ENCODE measurements around the gene ZNF516.

Gene ZNF516

GRCh38 chr18:76522122-76522503 is 27.1 kb upstream of the ZNF516 start:
- no peak for ATAC-seq
- TF ChIP-seq ZNF8 (CRISPR knock-in tag; IDR thresholded peaks at IDR 0.05) (no peak), ISL1 (CRISPR knock-in tag; IDR thresholded peaks at IDR 0.05) (no peak), ZNF565 (CRISPR knock-in tag; conservative IDR thresholded peaks at IDR 0.05; ENCODE audit: low read depth) (no peak), ZFP30 (CRISPR knock-in tag; IDR thresholded peaks at IDR 0.05) (no peak), OSR1 (CRISPR knock-in tag; IDR thresholded peaks at IDR 0.05) (no peak), RARB (CRISPR knock-in tag; IDR thresholded peaks at IDR 0.05) (no peak), CSDC2 (CRISPR knock-in tag; IDR thresholded peaks at IDR 0.05) (no peak), ZC3H10 (CRISPR knock-in tag; IDR thresholded peaks at IDR 0.05) (no peak), ZNF70 (CRISPR knock-in tag; IDR thresholded peaks at IDR 0.05) (no peak), GLIS3 (CRISPR knock-in tag; IDR thresholded peaks at IDR 0.05) (no peak), BACH2 (CRISPR knock-in tag; IDR thresholded peaks at IDR 0.05; ENCODE audit: borderline replicate concordance) (no peak), TOX (CRISPR knock-in tag; IDR thresholded peaks at IDR 0.05; ENCODE audit: borderline replicate concordance) (no peak), SNAI2 (CRISPR knock-in tag; IDR thresholded peaks at IDR 0.05) (no peak), CREB5 (CRISPR knock-in tag; IDR thresholded peaks at IDR 0.05; ENCODE audit: low read depth) (no peak), ARNTL (CRISPR knock-in tag; IDR thresholded peaks at IDR 0.05; ENCODE audit: borderline replicate concordance, low read depth) (no peak), PATZ1 (CRISPR knock-in tag; IDR thresholded peaks at IDR 0.05; ENCODE audit: borderline replicate concordance) (no peak), POU6F1 (CRISPR knock-in tag; IDR thresholded peaks at IDR 0.05; ENCODE audit: borderline replicate concordance, low read depth) (no peak), TSHZ2 (CRISPR knock-in tag; IDR thresholded peaks at IDR 0.05) (no peak)

GRCh38 chr18:76521417-76522121 is 26.5 kb upstream of the ZNF516 start:
- ATAC-seq = no peak
- TF ChIP-seq CSDC2 (CRISPR knock-in tag; IDR thresholded peaks at IDR 0.05) (no peak), ZFP3 (CRISPR knock-in tag; IDR thresholded peaks at IDR 0.05) (no peak), CSRNP3 (CRISPR knock-in tag; IDR thresholded peaks at IDR 0.05) (no peak), ZC3H10 (CRISPR knock-in tag; IDR thresholded peaks at IDR 0.05) (no peak), ESRRG (CRISPR knock-in tag; IDR thresholded peaks at IDR 0.05) (no peak), BACH2 (CRISPR knock-in tag; IDR thresholded peaks at IDR 0.05; ENCODE audit: borderline replicate concordance) (no peak), CREB5 (CRISPR knock-in tag; IDR thresholded peaks at IDR 0.05; ENCODE audit: low read depth) (no peak), OSR1 (CRISPR knock-in tag; IDR thresholded peaks at IDR 0.05) (no peak), RARB (CRISPR knock-in tag; IDR thresholded peaks at IDR 0.05) (no peak), POU6F1 (CRISPR knock-in tag; IDR thresholded peaks at IDR 0.05; ENCODE audit: borderline replicate concordance, low read depth) (no peak), ZNF70 (CRISPR knock-in tag; IDR thresholded peaks at IDR 0.05) (no peak), TSHZ2 (CRISPR knock-in tag; IDR thresholded peaks at IDR 0.05) (no peak), ZNF8 (CRISPR knock-in tag; IDR thresholded peaks at IDR 0.05) (no peak), ZNF565 (CRISPR knock-in tag; conservative IDR thresholded peaks at IDR 0.05; ENCODE audit: low read depth) (no peak), TOX (CRISPR knock-in tag; IDR thresholded peaks at IDR 0.05; ENCODE audit: borderline replicate concordance) (no peak), TCF4 (CRISPR knock-in tag; IDR thresholded peaks at IDR 0.05; ENCODE audit: borderline replicate concordance) (no peak)
